Prostate gland (tissue), 2 donors: ENCODE results near the gene ATP9B. TPM values are rescaled to one million over a fixed set of nuclear protein-coding genes. Genes with fewer than 3 reads are reported as not detected.

Experiments used
- DNase-seq: peaks from one replicate; pipeline ENCODE4 v3.0.0-alpha.2; 2019; ENCODE audit warnings: low spot score
- H3K27ac ChIP-seq, 2 donors: fragments of 200-600 bp; sonication (generic); 2 replicates each; pipeline ENCODE4 v1.5.1; 2017 to 2019
- H3K27me3 ChIP-seq: fragments of 200-600 bp; sonication (generic); replicated peaks from 2 replicates; pipeline ENCODE4 v1.5.1; 2019; ENCODE audit not compliant: insufficient read depth
- H3K36me3 ChIP-seq, 2 donors: fragments of 200-600 bp; sonication (generic); 1 replicate in 1 of 2; 2 replicates in 1 of 2; pipeline versions ENCODE4 v1.5.1 to v1.8.1; 2017 to 2019
- H3K4me1 ChIP-seq: fragments of 200-600 bp; sonication (generic); replicated peaks from 2 replicates; pipeline ENCODE4 v1.5.1; 2019
- H3K4me3 ChIP-seq, 2 donors: fragments of 200-600 bp; sonication (generic); 2 replicates each; pipeline ENCODE4 v1.5.1; 2017 to 2019
- H3K9me3 ChIP-seq: fragments of 200-600 bp; sonication (generic); 2 replicates; pipeline ENCODE4 v1.5.1; 2017
- CTCF ChIP-seq, 4 experiments: fragments of 200-600 bp in 2 of 4; fragments of 450-650 bp in 2 of 4; sonication (generic) in 2 of 4; IDR thresholded peaks; 1 replicate in 3 of 4; 2 replicates in 1 of 4; pipeline ENCODE4 v1.5.1; 2016 to 2019; ENCODE audit warnings: antibody characterized with exemption in 4 of 4, mild to moderate bottlenecking in 2 of 4, moderate library complexity in 2 of 4
- POLR2A ChIP-seq: fragments of 450-650 bp; IDR thresholded peaks from one replicate; pipeline ENCODE4 v1.6.1; 2016; ENCODE audit warnings: antibody characterized with exemption, mild to moderate bottlenecking
- POLR2AphosphoS5 ChIP-seq: sonication (generic); formaldehyde crosslinking; IDR thresholded peaks from one replicate; pipeline ENCODE4 v1.6.1; 2017; ENCODE audit warnings: antibody characterized with exemption
- WGBS: methylation state at CpG from one replicate; pipeline ENCODE4 v1.1.5; 2018; 5-methylcytosine and 5-hydroxymethylcytosine counted together
- intact Hi-C: fragments of 100-400 bp; cut with DNase I; formaldehyde crosslinking; loops from one replicate; pipeline ENCODE4 v1.14.2; 2022
- total RNA-seq, 2 donors: library from RNA; depleted of rRNA; stranded (reverse); fragments of >200 nt; gene quantifications; one replicate each; pipeline ENCODE4 v1.1.0, GENCODE V29; 2016

Gene ATP9B
- total RNA-seq, 2 donors from 2014 or later, result 33.8 to 55.6 TPM

- Histone ChIP-seq H3K9me3 (no peaks in the 10 kb centered on the region), H3K36me3 (no peaks in the 10 kb centered on the region), H3K27me3 (no peaks in the 10 kb centered on the region), H3K4me1 (no peaks in the 10 kb centered on the region), H3K27ac (no peak overlapping the region), H3K4me3 (no peak overlapping the region)
- TF ChIP-seq POLR2AphosphoS5, result no peak
- TF ChIP-seq CTCF (IDR thresholded peaks at IDR 0.05), result no peak
- TF ChIP-seq POLR2A, result no peak
- no peak for DNase-seq
- 90% methylated on average over 2 of the region's 2 CpGs for WGBS
- intact Hi-C loops, result no loop called here
Measured at GRCh38 chr18:79299272-79299671, 230.1 kb downstream of the ATP9B start.

DNA sequence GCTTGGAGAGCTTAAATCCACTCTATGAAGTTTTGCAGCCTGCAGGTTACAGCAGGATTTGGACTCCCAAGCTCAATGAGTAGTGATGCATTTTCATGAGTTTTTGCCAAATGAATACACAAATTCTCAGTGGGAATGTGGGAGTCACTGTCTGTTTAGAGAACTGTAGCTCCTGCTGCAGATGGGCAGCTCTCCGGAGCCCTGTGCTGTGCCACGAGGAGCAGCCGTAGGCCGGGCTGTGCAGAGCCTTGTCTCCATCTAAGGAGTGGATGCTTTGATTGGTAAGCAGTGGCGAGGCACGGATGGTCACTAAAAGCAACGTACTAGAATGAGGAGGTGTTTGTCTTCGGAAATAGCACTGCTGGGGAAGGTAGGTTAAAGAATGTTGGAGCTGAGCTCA, 230.5 kb downstream of the ATP9B start:
- WGBS, result 90% methylated on average over 8 of the region's 8 CpGs
- intact Hi-C loops, result no loop called here
- H3K27ac ChIP-seq, result no peak overlapping the region
- no peaks in the 10 kb centered on the region for H3K9me3 ChIP-seq
- no peaks in the 10 kb centered on the region for H3K27me3 ChIP-seq
- H3K4me3 ChIP-seq, result no peak overlapping the region
- no peak for DNase-seq
- no peaks in the 10 kb centered on the region for H3K4me1 ChIP-seq
- H3K36me3 ChIP-seq, result no peaks in the 10 kb centered on the region
- TF ChIP-seq POLR2AphosphoS5 (no peak), CTCF (IDR thresholded peaks at IDR 0.05) (no peak), POLR2A (no peak)

- Histone ChIP-seq H3K27me3 (no peaks in the 10 kb centered on the region), H3K4me3 (no peak overlapping the region), H3K9me3 (no peaks in the 10 kb centered on the region), H3K36me3 (no peaks in the 10 kb centered on the region), H3K4me1 (no peaks in the 10 kb centered on the region), H3K27ac (no peak overlapping the region)
- 86% methylated on average over 9 of the region's 9 CpGs for whole genome bisulfite sequencing
- DNase-seq, result no peak
- intact Hi-C loops, result no loop called here
- no peak for TF ChIP-seq CTCF (IDR thresholded peaks at IDR 0.05)
- no peak for TF ChIP-seq POLR2AphosphoS5
- TF ChIP-seq POLR2A, result no peak
Measured at GRCh38 chr18:79300413-79300812, 231.2 kb downstream of the ATP9B start.

GRCh38 chr18:79302120-79302519, 232.9 kb downstream of the ATP9B start:
- H3K27me3 ChIP-seq, result no peaks in the 10 kb centered on the region

More at GRCh38 chr18:79302120-79302519, 232.9 kb downstream of the ATP9B start:
- intact Hi-C loops, result no loop called here
- no peak for DNase-seq
- no peaks in the 10 kb centered on the region for H3K36me3 ChIP-seq
- WGBS, result 77% methylated on average over 15 of the region's 15 CpGs
- no peak overlapping the region for H3K27ac ChIP-seq
- TF ChIP-seq POLR2AphosphoS5 (no peak), CTCF (IDR thresholded peaks at IDR 0.05) (no peak), POLR2A (no peak)
- H3K4me1 ChIP-seq, result no peaks in the 10 kb centered on the region
- no peaks in the 10 kb centered on the region for H3K9me3 ChIP-seq
- H3K4me3 ChIP-seq, result no peak overlapping the region
